WTC11 (cell line): ENCODE results near the gene POLR3B. TPM values are rescaled to one million over a fixed set of nuclear protein-coding genes. Genes with fewer than 3 reads are reported as not detected.
"Not testable (repeated sequence)": the region's sequence is repeated elsewhere in the genome, so short reads cannot be mapped to it uniquely, and the experiment has no call there.

ENCODE experiments used
- ATAC-seq: fragments of 200-7000 bp; cut with Tn5 transposase; 2 replicates; pipeline ENCODE4 v1.10.0; 2021; ENCODE audit warnings: mild to moderate bottlenecking, moderate library complexity
- CTCF ChIA-PET: fragments of 300-600 bp; sonication (Branson Sonifier 250); formaldehyde crosslinking; loops from one replicate; lab custom pipeline; 2021; ENCODE audit warnings: antibody characterized with exemption; lab: Charles Lee
- POLR2A ChIA-PET: fragments of 350-600 bp; sonication (Branson Sonifier 250); formaldehyde crosslinking; loops from one replicate; lab custom pipeline; 2021; ENCODE audit warnings: antibody characterized with exemption; lab: Charles Lee
- DNase-seq: peaks from one replicate; pipeline ENCODE4 v3.0.0; 2021; ENCODE audit warnings: low spot score
- H3K27ac Mint-ChIP-seq: 2 replicates; pipeline ENCODE4 v1.8.0; 2021; ENCODE audit warnings: mixed read lengths
- H3K27me3 Mint-ChIP-seq: 2 replicates; pipeline ENCODE4 v1.8.0; 2021; ENCODE audit warnings: low read depth, mild to moderate bottlenecking, moderate library complexity, mixed read lengths
- H3K36me3 Mint-ChIP-seq: 2 replicates; pipeline ENCODE4 v1.8.0; 2021; ENCODE audit warnings: mixed read lengths
- H3K4me1 Mint-ChIP-seq: 2 replicates; pipeline ENCODE4 v1.8.0; 2022; ENCODE audit warnings: mixed read lengths
- H3K4me3 Mint-ChIP-seq: 2 replicates; pipeline ENCODE4 v1.8.0; 2021; ENCODE audit warnings: mild to moderate bottlenecking, moderate library complexity, mixed read lengths
- H3K9me3 Mint-ChIP-seq: 2 replicates; pipeline ENCODE4 v1.8.0; 2021; ENCODE audit warnings: mixed read lengths
- AR ChIP-seq: fragments of 250-450 bp; sonication (Bioruptor Pico); IDR thresholded peaks from 2 replicates; pipeline ENCODE4 v1.9.0; 2021; ENCODE audit warnings: mild to moderate bottlenecking
- ATF3 ChIP-seq: sonication (generic); formaldehyde crosslinking; conservative IDR thresholded peaks from 2 replicates; pipeline ENCODE4 v1.8.1; 2022; ENCODE audit warnings: mild to moderate bottlenecking, missing genetic modification reagents
- CREM ChIP-seq: sonication (generic); formaldehyde crosslinking; IDR thresholded peaks from 2 replicates; pipeline ENCODE4 v1.8.1; 2022; ENCODE audit warnings: mild to moderate bottlenecking, missing genetic modification reagents, moderate library complexity
- E2F4 ChIP-seq: sonication (generic); formaldehyde crosslinking; IDR thresholded peaks from 2 replicates; pipeline ENCODE4 v1.8.1; 2022; ENCODE audit warnings: low read depth, mild to moderate bottlenecking, moderate library complexity, missing genetic modification reagents, borderline replicate concordance
- E2F5 ChIP-seq: sonication (generic); formaldehyde crosslinking; IDR thresholded peaks from 2 replicates; pipeline ENCODE4 v1.8.1; 2022; ENCODE audit warnings: mild to moderate bottlenecking, moderate library complexity, missing genetic modification reagents
- ELF4 ChIP-seq: sonication (generic); formaldehyde crosslinking; IDR thresholded peaks from 2 replicates; pipeline ENCODE4 v1.8.1; 2022; ENCODE audit warnings: low read depth, mild to moderate bottlenecking, moderate library complexity, missing genetic modification reagents
- MLX ChIP-seq: sonication (generic); formaldehyde crosslinking; IDR thresholded peaks from 2 replicates; pipeline ENCODE4 v1.8.1; 2023; ENCODE audit warnings: mild to moderate bottlenecking, missing genetic modification reagents, moderate library complexity
- NFE2L1 ChIP-seq: sonication (generic); formaldehyde crosslinking; IDR thresholded peaks from 2 replicates; pipeline ENCODE4 v1.8.1; 2023; ENCODE audit warnings: missing genetic modification reagents
- NFYB ChIP-seq: sonication (generic); formaldehyde crosslinking; conservative IDR thresholded peaks from 2 replicates; pipeline ENCODE4 v1.8.0; 2022; ENCODE audit warnings: low read depth, missing genetic modification reagents
- PRRX2 ChIP-seq: fragments of 250-450 bp; sonication (Bioruptor Pico); IDR thresholded peaks from 2 replicates; pipeline ENCODE4 v1.8.0; 2021; ENCODE audit warnings: mild to moderate bottlenecking
- SMAD4 ChIP-seq: sonication (generic); formaldehyde crosslinking; IDR thresholded peaks from 2 replicates; pipeline ENCODE4 v1.8.0; 2022; ENCODE audit warnings: mild to moderate bottlenecking, missing genetic modification reagents
- SOX15 ChIP-seq: fragments of 250-450 bp; sonication (Bioruptor Pico); IDR thresholded peaks from 2 replicates; pipeline ENCODE4 v1.9.0; 2021; ENCODE audit warnings: mild to moderate bottlenecking
- STAT6 ChIP-seq: sonication (generic); formaldehyde crosslinking; conservative IDR thresholded peaks from 2 replicates; pipeline ENCODE4 v1.8.1; 2023; ENCODE audit warnings: mild to moderate bottlenecking, low read depth, missing genetic modification reagents, moderate library complexity
- TCF7 ChIP-seq: sonication (generic); formaldehyde crosslinking; IDR thresholded peaks from 2 replicates; pipeline ENCODE4 v1.8.0; 2022; ENCODE audit warnings: mild to moderate bottlenecking, low read depth, missing genetic modification reagents, moderate library complexity
- ZNF281 ChIP-seq: sonication (generic); formaldehyde crosslinking; IDR thresholded peaks from 2 replicates; pipeline ENCODE4 v1.8.0; 2023; ENCODE audit warnings: mild to moderate bottlenecking, missing genetic modification reagents
- ZNF317 ChIP-seq: sonication (generic); formaldehyde crosslinking; IDR thresholded peaks from 2 replicates; pipeline ENCODE4 v1.8.1; 2023; ENCODE audit warnings: low read depth, mild to moderate bottlenecking, moderate library complexity, missing genetic modification reagents, borderline replicate concordance
- ZNF396 ChIP-seq: fragments of 250-450 bp; sonication (Bioruptor Pico); IDR thresholded peaks from 2 replicates; pipeline ENCODE4 v1.8.0; 2021; ENCODE audit warnings: mild to moderate bottlenecking, moderate library complexity, borderline replicate concordance
- ZNF416 ChIP-seq: fragments of 250-450 bp; sonication (Bioruptor Pico); IDR thresholded peaks from 2 replicates; pipeline ENCODE4 v1.9.0; 2021; ENCODE audit warnings: mild to moderate bottlenecking, inconsistent platforms
- ZNF423 ChIP-seq: fragments of 250-450 bp; sonication (Bioruptor Pico); IDR thresholded peaks from 2 replicates; pipeline ENCODE4 v2.1.2; 2022; ENCODE audit warnings: mild to moderate bottlenecking, moderate library complexity
- total RNA-seq: library from RNA; stranded (reverse); gene quantifications from 3 replicates; pipeline ENCODE4 v1.2.3, GENCODE V29; 2021

The POLR3B gene
- total RNA-seq, 1 experiment from 2014 or later = 9.0 TPM

- not testable (repeated sequence) for H3K27me3 Mint-ChIP-seq, ATAC-seq, DNase-seq, H3K9me3 Mint-ChIP-seq
- Mint-ChIP-seq H3K36me3 (peaks cover 11% of the 10 kb centered on the region), H3K4me3 (peak overlapping the region; percentile 59), H3K4me1 (peaks cover 15% of the 10 kb centered on the region), H3K27ac (peak overlapping the region; percentile 84)
- POLR2A ChIA-PET = interaction anchor here (0.6 kb wide), 2 partner anchors 146 to 1199 kb away, joined by 3 read pairs; no protein-coding TSS in a partner anchor
- 0 out of 2 replicates have a peak, but pooled peaks have one; percentile 24 for TF ChIP-seq ZNF317 (CRISPR knock-in tag)
- CTCF ChIA-PET = interaction anchor here (1.3 to 1.9 kb wide), 2 partner anchors 120 to 442 kb away, joined by 4 to 7 read pairs; partner anchors contain the start of gene POLR3B
Measured at GRCh38 chr12:106477627-106478026, 120.1 kb downstream of the POLR3B start.

- no peak overlapping the region for H3K4me3 Mint-ChIP-seq
- no peak; the same call in 1 of the 2 replicates for ATAC-seq
- TF ChIP-seq AR (no peak), NFYB (CRISPR knock-in tag) (no peak), E2F4 (no peak), SMAD4 (CRISPR knock-in tag) (no peak), SOX15 (no peak), ELF4 (CRISPR knock-in tag) (no peak), TCF7 (CRISPR knock-in tag) (no peak)
- H3K4me1 Mint-ChIP-seq = peaks cover 15% of the 10 kb centered on the region
- POLR2A ChIA-PET = no interaction called here
- DNase-seq = no peak
- CTCF ChIA-PET = interaction anchor here (0.5 kb wide), 1 partner anchor 114 kb away, joined by 5 read pairs; no protein-coding TSS in a partner anchor
- H3K9me3 Mint-ChIP-seq = 0 out of 2 replicates have a peak, but pooled peaks cover 4% of the 10 kb centered on the region
- H3K27ac Mint-ChIP-seq = no peak overlapping the region
- H3K27me3 Mint-ChIP-seq = no peaks in the 10 kb centered on the region; the same call in 1 of the 2 replicates
- peaks cover 11% of the 10 kb centered on the region for H3K36me3 Mint-ChIP-seq
Measured at GRCh38 chr12:106480251-106480650, 122.7 kb downstream of the POLR3B start.

GRCh38 chr12:106481246-106481645 lies 123.7 kb downstream of the POLR3B start:
- Mint-ChIP-seq H3K4me1 (peaks cover 15% of the 10 kb centered on the region), H3K27me3 (no peaks in the 10 kb centered on the region; the same call in 1 of the 2 replicates), H3K4me3 (no peak overlapping the region), H3K36me3 (peaks cover 11% of the 10 kb centered on the region), H3K9me3 (0 out of 2 replicates have a peak, but pooled peaks cover 4% of the 10 kb centered on the region), H3K27ac (no peak overlapping the region)
- no peak for DNase-seq
- POLR2A ChIA-PET = no interaction called here
- ATAC-seq = no peak
- CTCF ChIA-PET = no interaction called here
- no peak for TF ChIP-seq STAT6 (CRISPR knock-in tag)
- TF ChIP-seq TCF7 (CRISPR knock-in tag) = no peak
- no peak for TF ChIP-seq ZNF317 (CRISPR knock-in tag)
- TF ChIP-seq ZNF281 (CRISPR knock-in tag) = no peak
- TF ChIP-seq MLX (CRISPR knock-in tag) = no peak
- no peak for TF ChIP-seq ZNF396 (CRISPR knock-in tag)
- TF ChIP-seq ATF3 = no peak
- no peak for TF ChIP-seq CREM
- TF ChIP-seq NFE2L1 (CRISPR knock-in tag) = no peak
- TF ChIP-seq ZNF416 (CRISPR knock-in tag) = no peak
- no peak for TF ChIP-seq PRRX2 (CRISPR knock-in tag)
- TF ChIP-seq E2F5 = no peak
- TF ChIP-seq ZNF423 (CRISPR knock-in tag) = no peak
